NT2/D1 (cell line): ENCODE data around the gene TNS1.

Experiments
- SUZ12 ChIP-seq: IDR thresholded peaks from 2 replicates; pipeline ENCODE4 v1.6.1; 2011; ENCODE audit not compliant: insufficient read length, insufficient read depth; ENCODE audit errors: extremely low read depth
- ZNF274 ChIP-seq: IDR thresholded peaks from 2 replicates; pipeline ENCODE4 v1.6.1; 2011; ENCODE audit warnings: mild to moderate bottlenecking, low read depth, low read length

GRCh38 chr2:217773539-217773938 lies 229.3 kb downstream of the TNS1 start:
- TF ChIP-seq ZNF274 (no peak), SUZ12 (no peak)
